DMS153 treated with DMSO at 0.1 percent for 48 hours (cell line): ENCODE results near the gene SARNP.
A peak's percentile ranks its signal among the peaks of the same experiment; 100 is the strongest.
"Not testable (repeated sequence)": the region's sequence is repeated elsewhere in the genome, so short reads cannot be mapped to it uniquely, and the experiment has no call there.

Source experiments
- DNase-seq: peaks from one replicate; lab custom pipeline; 2025; ENCODE audit not compliant: unreplicated experiment; lab: John Stamatoyannopoulos, UW

The SARNP gene

GRCh38 chr12:55817345-55818139 lies at the start of gene SARNP, which contains the start of gene ORMDL2:
Gene SARNP (minus strand): TSS chr12:55817724. CDS start chr12:55817701, 23 bp downstream.
Gene ORMDL2 (plus strand): TSS chr12:55818041. CDS start chr12:55819000, 959 bp downstream.
- peak; percentile 98 for DNase-seq

DNA sequence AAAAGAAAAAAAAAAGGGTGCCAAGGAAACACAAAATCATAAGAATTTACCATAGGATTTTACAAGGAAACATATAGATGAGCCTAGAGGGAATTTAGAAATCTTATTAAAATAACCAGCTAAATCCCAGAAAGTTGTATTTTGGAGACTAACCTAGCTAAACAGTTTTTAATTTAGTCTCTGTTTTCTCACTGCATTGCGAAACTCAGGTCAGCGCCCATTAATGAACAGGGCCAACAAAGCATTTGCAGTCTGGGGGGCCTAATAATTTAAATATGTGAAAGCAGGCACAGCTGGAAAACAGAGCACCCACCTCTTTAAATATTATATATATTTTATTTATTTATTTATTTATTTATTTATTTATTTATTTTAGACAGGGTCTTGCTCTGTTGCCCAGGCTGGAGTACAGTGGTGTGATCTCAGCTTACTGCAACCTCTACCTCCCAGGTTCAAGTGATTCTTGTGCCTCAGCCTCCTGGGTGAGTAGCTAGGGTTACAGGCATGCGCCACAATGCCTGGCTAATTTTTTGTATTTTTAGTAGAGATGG lies 49.0 kb upstream of the SARNP start:
- DNase-seq = not testable (repeated sequence)

GRCh38 chr12:55865327-55865726 lies 47.8 kb upstream of the SARNP start:
- DNase-seq = no peak

DNA sequence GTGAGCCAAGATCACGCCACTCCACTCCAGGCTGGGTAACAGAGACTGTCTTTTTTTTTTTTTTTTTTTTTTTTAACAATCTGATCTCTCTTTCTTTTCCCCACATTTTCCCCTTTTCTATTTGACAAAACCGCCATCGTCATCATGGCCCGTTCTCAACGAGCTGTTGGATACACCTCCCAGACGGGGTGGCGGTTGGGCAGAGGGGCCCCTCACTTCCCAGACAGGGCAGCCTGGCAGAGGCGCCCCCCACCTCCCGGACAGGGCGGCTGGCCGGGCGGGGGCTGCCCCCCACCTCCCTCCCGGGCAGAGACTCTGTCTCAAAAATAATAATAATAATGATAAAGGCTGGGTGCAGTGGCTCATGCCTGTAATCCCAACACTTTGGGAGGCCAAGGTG lies 45.4 kb upstream of the SARNP start:
- not testable (repeated sequence) for DNase-seq

- DNase-seq = no peak
Measured at GRCh38 chr12:55862286-55862685, 44.8 kb upstream of the SARNP start.

- DNase-seq = no peak
Measured at GRCh38 chr12:55861871-55862270, 44.3 kb upstream of the SARNP start.

DNA sequence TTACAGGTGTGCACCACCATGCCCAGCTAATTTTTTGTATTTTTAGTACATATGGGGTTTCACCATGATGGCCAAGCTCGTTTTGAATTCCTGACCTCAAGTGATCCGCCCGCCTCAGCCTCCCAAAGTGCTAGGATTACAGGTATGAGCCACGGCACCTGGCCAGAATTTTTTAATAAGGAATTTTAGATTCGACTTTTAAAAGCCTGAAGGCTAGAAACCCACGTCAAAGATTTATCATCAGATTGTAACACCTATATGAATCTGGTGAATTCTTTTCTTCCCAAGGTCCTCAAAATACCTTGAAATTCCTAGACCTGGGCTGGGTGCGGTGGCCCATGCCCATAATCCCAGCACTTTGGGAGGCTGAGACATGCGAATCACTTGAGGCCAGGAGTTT lies 43.9 kb upstream of the SARNP start:
- DNase-seq = no peak

DNA sequence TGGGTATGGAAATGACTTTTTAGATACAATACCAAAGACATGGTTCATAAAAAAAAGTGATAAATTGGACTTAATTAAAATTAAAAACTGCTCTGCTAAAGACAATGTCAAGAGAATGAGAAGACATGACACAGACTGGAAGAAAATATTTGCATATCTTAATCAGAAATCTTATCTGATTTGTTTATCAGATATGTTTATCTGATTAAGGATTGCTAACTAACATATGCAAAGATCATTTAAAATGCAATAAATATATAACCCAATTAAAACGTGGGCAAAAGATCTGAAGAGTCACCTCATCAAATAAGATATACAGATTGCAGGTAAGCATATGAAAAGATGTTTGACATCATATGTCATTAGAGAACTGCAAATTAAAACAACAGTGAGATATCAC lies 35.2 kb upstream of the SARNP start:
- DNase-seq = no peak

- no peak for DNase-seq
Measured at GRCh38 chr12:55850893-55851292, 33.4 kb upstream of the SARNP start.

DNA sequence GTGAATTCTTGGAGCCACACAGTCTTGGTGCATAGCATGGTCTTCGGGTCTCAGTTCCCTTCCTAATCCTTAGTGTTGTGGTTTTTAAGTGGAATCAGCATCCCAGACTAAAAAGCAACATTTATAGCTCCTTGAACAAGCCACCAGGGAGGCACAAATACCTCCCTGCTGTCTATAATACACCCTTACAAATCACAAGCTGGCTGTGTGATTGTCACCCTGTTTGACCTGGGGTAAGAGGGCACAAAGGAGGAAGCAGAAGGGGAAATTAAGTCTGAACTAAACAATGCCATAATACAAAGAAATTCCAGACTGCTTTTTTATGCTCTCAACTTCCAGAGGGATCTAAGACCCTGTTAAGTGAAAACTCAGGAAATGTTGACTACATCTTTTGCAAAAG lies 32.9 kb upstream of the SARNP start:
- DNase-seq = no peak

DNA sequence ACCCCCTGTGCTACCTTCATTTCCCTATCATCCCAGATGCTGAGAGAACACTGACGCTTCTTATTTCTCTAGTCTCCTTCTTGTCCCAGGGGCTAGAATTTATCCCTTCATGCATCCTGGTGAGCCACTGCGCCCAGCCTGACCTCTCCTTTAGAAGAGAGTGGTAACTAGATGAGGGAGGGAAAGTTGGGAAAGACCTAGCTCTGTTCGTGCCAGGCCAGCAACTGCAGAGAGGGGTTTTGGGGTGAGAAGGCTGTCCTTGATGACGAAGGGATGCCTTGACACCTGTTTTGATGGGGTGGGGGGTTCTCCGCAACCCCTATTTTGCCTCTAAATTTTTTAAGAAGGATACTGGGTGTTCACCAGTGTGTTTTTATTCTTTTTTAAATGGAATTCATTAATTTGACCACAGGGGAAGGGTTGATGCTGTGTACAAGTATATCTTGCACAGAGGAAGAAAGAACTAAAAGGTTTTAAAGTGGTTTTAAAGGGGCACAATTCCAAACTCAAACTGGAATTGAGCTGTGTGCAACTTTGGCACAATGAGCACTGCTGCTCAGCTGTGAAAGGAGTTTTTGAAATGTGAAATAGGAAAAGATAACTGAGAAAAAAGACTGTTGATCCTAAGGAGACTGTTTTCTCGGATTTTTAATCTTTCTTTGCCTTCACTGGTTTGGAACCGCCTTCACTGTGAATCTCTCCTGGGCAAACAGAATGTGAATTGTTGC lies 32.3 kb upstream of the SARNP start:
- no peak for DNase-seq

DNA sequence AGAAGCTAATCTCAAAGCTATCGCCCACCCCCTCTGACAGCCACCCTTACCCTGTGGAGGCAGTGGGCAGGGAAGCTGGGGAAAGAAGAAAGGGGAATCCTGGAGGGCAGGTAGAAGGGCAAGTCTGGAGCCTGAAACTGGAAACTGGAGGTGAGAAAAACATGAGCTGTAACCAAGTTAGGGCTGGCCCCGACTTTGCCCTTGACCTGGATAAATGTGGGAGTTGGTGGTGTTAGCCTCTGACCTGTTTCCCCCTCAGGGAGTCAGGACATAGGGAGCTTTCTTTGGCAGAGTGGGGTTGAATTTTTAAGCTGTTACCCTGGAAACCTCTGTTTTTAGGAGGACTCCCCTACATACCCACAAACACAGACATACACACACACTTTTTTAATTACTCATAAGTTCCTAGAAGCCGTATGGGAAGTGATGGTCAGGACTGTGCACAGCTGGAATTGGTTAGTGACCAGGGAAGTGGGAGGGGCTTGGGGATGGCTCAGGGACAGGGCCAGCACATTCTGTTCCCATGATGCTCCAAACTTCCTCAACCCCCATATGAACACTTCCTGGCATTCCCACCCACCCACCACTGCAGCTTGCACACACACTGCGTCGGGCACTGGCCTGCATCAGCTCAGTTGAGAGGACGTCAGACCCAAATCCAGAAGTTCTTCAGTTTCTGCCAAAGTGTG lies 30.2 kb upstream of the SARNP start:
- DNase-seq = no peak

DNA sequence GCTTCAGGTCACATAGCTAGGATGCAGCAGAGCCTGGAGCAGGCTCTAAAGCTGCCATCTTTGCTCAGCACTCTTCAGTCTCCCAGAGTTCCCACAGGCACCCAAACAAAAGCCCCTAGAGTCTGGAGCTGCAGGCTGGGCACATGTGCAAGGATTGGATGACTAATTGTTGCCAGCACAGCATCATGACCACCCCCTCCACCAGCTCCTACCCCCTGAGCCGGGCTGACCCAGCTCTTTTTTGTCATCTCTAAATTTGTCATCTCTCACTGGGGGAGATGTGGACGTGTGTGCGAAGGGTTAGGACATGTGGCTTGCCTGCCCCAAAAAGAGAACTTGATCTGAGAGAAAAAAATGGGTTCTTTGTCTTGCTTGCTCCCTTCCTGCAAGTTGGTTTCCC lies 29.5 kb upstream of the SARNP start:
- no peak for DNase-seq

DNA sequence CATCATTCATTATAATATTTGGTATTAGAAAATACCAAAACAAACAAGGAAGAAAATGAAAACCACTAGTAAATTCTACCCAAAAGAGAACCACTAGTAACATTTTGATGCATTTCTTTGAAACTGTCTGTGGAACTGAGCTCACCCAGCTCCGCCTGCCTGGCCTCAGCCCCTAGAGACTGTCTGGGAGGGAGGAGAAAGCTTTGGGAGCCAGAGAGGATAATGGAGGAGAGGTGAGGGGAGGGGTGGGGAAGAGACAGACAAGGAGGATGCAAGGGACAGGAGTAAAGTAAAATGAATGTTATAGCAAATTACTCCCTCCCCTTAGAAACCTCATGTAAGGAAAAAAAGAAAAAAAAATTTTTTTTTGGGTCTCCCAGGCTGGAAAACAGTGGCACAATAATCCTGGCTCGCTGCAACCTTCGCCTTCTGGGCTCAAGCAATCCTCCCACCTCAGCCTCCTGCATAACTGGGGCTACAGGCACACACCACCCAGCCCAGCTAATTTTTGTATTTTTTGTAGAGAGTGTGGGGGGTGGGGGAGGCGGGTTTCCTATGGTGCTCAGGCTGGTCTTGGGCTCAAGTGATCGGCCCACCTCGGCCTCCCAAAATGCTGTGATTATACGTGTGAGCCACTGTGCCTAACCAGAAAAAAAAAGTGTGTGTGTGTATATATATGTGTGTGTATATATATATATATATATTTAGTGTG lies 28.4 kb upstream of the SARNP start:
- DNase-seq = no peak

GRCh38 chr12:55845361-55845760 lies 27.8 kb upstream of the SARNP start:
- DNase-seq = no peak

DNA sequence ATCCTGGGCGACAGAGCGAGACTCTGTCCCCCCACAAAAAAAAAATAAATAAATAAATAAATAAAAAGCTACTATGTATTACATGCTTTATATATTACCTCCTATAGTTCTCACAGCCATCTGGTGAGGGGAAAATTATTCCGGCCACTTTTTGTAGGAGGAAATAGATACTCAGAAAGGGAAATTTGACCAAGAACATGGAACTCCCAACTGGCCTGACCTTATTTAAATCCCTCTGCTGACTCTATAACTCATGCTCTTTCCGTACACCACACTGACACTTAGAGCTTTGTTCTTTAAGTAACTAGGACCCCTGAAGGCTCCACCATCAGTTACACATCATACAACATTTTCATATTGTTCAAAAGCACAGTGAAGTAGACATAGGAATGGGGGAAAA lies 27.4 kb upstream of the SARNP start:
- no peak for DNase-seq

- no peak for DNase-seq
Measured at GRCh38 chr12:55843431-55843830, 25.9 kb upstream of the SARNP start.

DNA sequence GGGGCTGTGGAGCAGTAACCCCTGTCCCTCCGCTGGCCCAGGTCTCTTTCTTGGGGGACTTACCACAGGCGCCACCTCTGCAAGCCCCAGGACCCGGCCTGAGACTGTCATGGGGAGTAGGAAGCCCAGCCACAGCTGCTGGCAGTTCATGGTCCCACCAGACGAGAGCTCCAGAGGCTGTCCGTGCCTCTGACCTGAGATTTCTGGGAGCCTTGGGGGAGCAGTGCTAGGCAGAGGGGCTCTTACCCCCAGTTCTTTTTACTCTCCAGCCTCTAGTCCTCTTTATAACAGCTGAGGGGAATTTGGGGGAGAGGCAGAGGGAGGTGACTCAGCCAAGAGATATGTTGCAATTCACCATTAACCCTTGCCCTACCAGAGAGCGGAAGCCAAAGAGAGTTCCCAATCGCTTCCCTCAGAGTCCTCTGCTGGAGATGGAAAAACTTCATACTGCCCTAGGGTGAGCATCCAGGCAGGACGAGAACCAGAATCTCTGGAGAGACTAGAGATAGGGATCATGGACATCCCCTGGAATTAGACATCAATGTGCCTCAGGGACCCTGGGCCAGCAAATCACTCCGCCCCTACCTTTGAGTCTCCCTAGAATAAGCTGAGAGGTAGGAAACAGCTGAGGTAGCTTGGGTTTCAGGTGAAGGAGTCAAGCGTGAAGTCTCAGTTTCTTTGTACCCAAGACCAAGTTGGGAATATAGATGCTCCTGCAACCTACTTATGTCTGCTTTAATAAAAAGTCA lies 25.3 kb upstream of the SARNP start, which contains the start of gene MMP19:
TSS of gene MMP19 (minus strand) at position 256 of the 749 bp plus-strand sequence. CDS start at position 150, 106 bp downstream.
- DNase-seq = no peak

DNA sequence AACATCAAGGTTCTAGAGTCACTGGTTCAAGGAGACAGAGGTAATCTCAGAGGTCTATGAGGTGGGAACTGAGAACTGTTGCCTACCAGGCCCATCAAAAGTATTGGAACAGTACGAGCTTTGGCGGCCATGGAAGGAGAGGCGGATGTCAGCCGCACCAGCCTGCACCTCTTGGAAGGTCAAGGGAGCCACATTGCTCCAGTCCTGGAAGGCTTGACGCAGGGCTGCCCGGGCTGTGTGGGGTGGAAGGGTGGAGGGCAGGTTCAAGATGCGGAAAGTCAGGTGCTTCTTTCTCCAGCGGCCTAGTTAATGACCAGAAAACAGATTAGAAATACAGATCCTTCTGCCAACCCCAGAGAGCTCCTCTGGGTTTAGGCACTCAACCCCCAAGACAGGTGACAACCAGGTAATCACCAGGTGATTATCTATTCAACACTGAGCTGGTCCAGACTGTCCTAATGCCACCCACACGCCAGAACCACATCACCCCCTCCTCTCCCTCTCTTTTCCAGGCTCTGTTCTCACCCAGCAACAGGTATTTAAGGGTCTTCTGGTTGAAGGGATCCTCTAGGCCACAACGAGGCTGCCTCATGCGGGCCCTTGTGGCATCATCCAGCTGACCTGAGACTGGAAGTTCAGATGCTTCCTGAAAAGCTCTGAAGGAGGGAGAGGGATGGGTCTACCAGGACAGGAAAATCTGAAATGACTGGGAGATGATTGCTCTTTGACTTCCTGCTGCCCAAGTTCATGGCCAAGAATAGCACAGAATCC lies 23.2 kb upstream of the SARNP start:
- DNase-seq = no peak
